Neuron (in vitro differentiated cells): Measurements from ENCODE around the gene ASB18.

Experiments
- H2AFZ ChIP-seq: one replicate; pipeline ENCODE4 v1.6.1; 2013; ENCODE audit warnings: low read depth, mild to moderate bottlenecking, inconsistent platforms, low read length, moderate library complexity
- H3K27me3 ChIP-seq: one replicate; pipeline ENCODE4 v1.6.1; 2013; ENCODE audit warnings: low read length; ENCODE audit not compliant: insufficient read depth
- H3K36me3 ChIP-seq: one replicate; pipeline ENCODE4 v1.6.1; 2013; ENCODE audit warnings: low read length; ENCODE audit not compliant: insufficient read depth
- H3K4me1 ChIP-seq: one replicate; pipeline ENCODE4 v1.6.1; 2013; ENCODE audit warnings: low read length; ENCODE audit not compliant: insufficient read depth
- H3K4me3 ChIP-seq: 2 replicates; pipeline ENCODE4 v1.5.1; 2013; ENCODE audit warnings: mild to moderate bottlenecking, low read length, moderate library complexity
- H3K9me3 ChIP-seq: one replicate; pipeline ENCODE4 v1.6.1; 2013; ENCODE audit warnings: low read length

Gene ASB18

GRCh38 chr2:236156095-236156859 lies 107.9 kb downstream of the ASB18 start:
- H3K27me3 ChIP-seq = no peaks in the 10 kb centered on the region
- H3K4me1 ChIP-seq = peaks cover 17% of the 10 kb centered on the region

GRCh38 chr2:236155406-236155805 lies 108.8 kb downstream of the ASB18 start:
- Histone ChIP-seq H3K4me1 (peaks cover 8% of the 10 kb centered on the region), H3K36me3 (no peaks in the 10 kb centered on the region), H3K4me3 (no peak overlapping the region), H3K27me3 (no peaks in the 10 kb centered on the region), H3K9me3 (no peaks in the 10 kb centered on the region), H2AFZ (no peak overlapping the region)

More at GRCh38 chr2:236156095-236156859, 107.9 kb downstream of the ASB18 start:
- Histone ChIP-seq H3K36me3 (no peaks in the 10 kb centered on the region), H3K9me3 (no peaks in the 10 kb centered on the region), H2AFZ (no peak overlapping the region), H3K4me3 (no peak overlapping the region)

- no peaks in the 10 kb centered on the region for H3K36me3 ChIP-seq
- no peaks in the 10 kb centered on the region for H3K9me3 ChIP-seq
- H3K27me3 ChIP-seq = no peaks in the 10 kb centered on the region
- H3K4me1 ChIP-seq = no peaks in the 10 kb centered on the region
- H3K4me3 ChIP-seq = no peak overlapping the region
- no peak overlapping the region for H2AFZ ChIP-seq
These were observed 117.8 kb downstream of the ASB18 start for GRCh38 chr2:236146436-236146835.

GRCh38 chr2:236143811-236144210 lies 120.4 kb downstream of the ASB18 start:
- H3K4me1 ChIP-seq = no peaks in the 10 kb centered on the region
- H3K27me3 ChIP-seq = no peaks in the 10 kb centered on the region
- H2AFZ ChIP-seq = no peak overlapping the region
- H3K4me3 ChIP-seq = no peak overlapping the region
- no peaks in the 10 kb centered on the region for H3K9me3 ChIP-seq
- H3K36me3 ChIP-seq = no peaks in the 10 kb centered on the region
